GM23248 (cell line): ENCODE results near the gene SYCE1. TPM values are rescaled to one million over a fixed set of nuclear protein-coding genes. Genes with fewer than 3 reads are reported as not detected.

Experiments used
- DNase-seq: peaks from one replicate; pipeline ENCODE4 v3.0.0-alpha.2; 2015
- H2AFZ ChIP-seq: fragments of 200-600 bp; sonication (generic); 2 replicates; pipeline ENCODE4 v1.6.1; 2016; ENCODE audit warnings: antibody characterized with exemption
- H3F3A ChIP-seq: fragments of 200-600 bp; sonication (generic); 2 replicates; pipeline ENCODE4 v1.6.1; 2016; ENCODE audit warnings: mild to moderate bottlenecking, antibody characterized with exemption, mixed run types; ENCODE audit not compliant: insufficient read depth
- H3K27ac ChIP-seq: fragments of 200-600 bp; sonication (generic); 2 replicates; pipeline ENCODE4 v1.5.1; 2016; ENCODE audit warnings: mild to moderate bottlenecking
- H3K27me3 ChIP-seq: fragments of 200-600 bp; sonication (generic); replicated peaks from 2 replicates; pipeline ENCODE4 v1.6.1; 2016; ENCODE audit warnings: mild to moderate bottlenecking; ENCODE audit not compliant: insufficient read depth
- H3K36me3 ChIP-seq: fragments of 200-600 bp; sonication (generic); 2 replicates; pipeline ENCODE4 v1.6.1; 2016; ENCODE audit warnings: low read depth, mild to moderate bottlenecking
- H3K4me1 ChIP-seq: fragments of 200-600 bp; sonication (generic); 2 replicates; pipeline ENCODE4 v1.6.1; 2016; ENCODE audit warnings: mild to moderate bottlenecking; ENCODE audit not compliant: insufficient read depth
- H3K4me2 ChIP-seq: fragments of 200-600 bp; sonication (generic); one replicate; pipeline ENCODE4 v1.6.1; 2016; ENCODE audit warnings: mild to moderate bottlenecking; ENCODE audit not compliant: unreplicated experiment
- H3K4me3 ChIP-seq: fragments of 200-600 bp; sonication (generic); 2 replicates; pipeline ENCODE4 v1.5.1; 2016; ENCODE audit warnings: mild to moderate bottlenecking
- H3K79me2 ChIP-seq: fragments of 200-600 bp; sonication (generic); 2 replicates; pipeline ENCODE4 v1.6.1; 2016; ENCODE audit warnings: mild to moderate bottlenecking; ENCODE audit not compliant: insufficient read depth
- H3K9ac ChIP-seq: fragments of 200-600 bp; sonication (generic); 2 replicates; pipeline ENCODE4 v1.6.1; 2016; ENCODE audit warnings: mild to moderate bottlenecking
- H3K9me2 ChIP-seq: fragments of 200-600 bp; sonication (generic); 2 replicates; pipeline ENCODE4 v1.6.1; 2016; ENCODE audit warnings: mixed run types, mild to moderate bottlenecking, moderate library complexity; ENCODE audit not compliant: insufficient read depth
- H3K9me3 ChIP-seq: fragments of 200-600 bp; sonication (generic); one replicate; pipeline ENCODE4 v1.6.1; 2017; ENCODE audit warnings: low read depth
- H4K20me1 ChIP-seq: fragments of 200-600 bp; sonication (generic); 2 replicates; pipeline ENCODE4 v1.6.0; 2016; ENCODE audit not compliant: insufficient read depth
- EZH2 ChIP-seq: fragments of 200-600 bp; sonication (generic); IDR thresholded peaks from 2 replicates; pipeline ENCODE4 v1.6.1; 2018; ENCODE audit warnings: antibody characterized with exemption, mild to moderate bottlenecking; ENCODE audit not compliant: insufficient read depth, poor library complexity, severe bottlenecking
- EZH2phosphoT487 ChIP-seq: fragments of 200-600 bp; sonication (generic); IDR thresholded peaks from 2 replicates; pipeline ENCODE4 v1.6.1; 2018; ENCODE audit warnings: antibody characterized with exemption, moderate library complexity, mild to moderate bottlenecking, low read depth; ENCODE audit not compliant: insufficient read depth
- WGBS, 2 experiments: methylation state at CpG; one replicate each; pipeline ENCODE4 v1.1.6; 2015 to 2017; ENCODE audit warnings: low lambda C conversion rate in 2 of 2, low coverage in 1 of 2; ENCODE audit errors: missing lambda C conversion rate in 2 of 2; 5-methylcytosine and 5-hydroxymethylcytosine counted together
- in situ Hi-C: fragments of 300-500 bp; cut with MboI; formaldehyde crosslinking; loops from 2 replicates; pipeline ENCODE4 v1.15.0; 2020
- polyA plus RNA-seq: library from polyadenylated mRNA; unstranded; fragments of >200 nt; fragmentation: Nextera tagmentation; extraction: Ambion mirVana; gene quantifications from 2 replicates; pipeline ENCODE4 v1.2.1, GENCODE V29; 2016
- total RNA-seq: library from RNA; depleted of rRNA; stranded (reverse); fragments of >200 nt; shearing (Covaris generic); gene quantifications from 2 replicates; pipeline ENCODE4 v1.2.3, GENCODE V29; 2014; rRNA removed

Gene SYCE1
- total and polyA plus RNA-seq, 2 experiments from 2014 or later: not detected

DNA sequence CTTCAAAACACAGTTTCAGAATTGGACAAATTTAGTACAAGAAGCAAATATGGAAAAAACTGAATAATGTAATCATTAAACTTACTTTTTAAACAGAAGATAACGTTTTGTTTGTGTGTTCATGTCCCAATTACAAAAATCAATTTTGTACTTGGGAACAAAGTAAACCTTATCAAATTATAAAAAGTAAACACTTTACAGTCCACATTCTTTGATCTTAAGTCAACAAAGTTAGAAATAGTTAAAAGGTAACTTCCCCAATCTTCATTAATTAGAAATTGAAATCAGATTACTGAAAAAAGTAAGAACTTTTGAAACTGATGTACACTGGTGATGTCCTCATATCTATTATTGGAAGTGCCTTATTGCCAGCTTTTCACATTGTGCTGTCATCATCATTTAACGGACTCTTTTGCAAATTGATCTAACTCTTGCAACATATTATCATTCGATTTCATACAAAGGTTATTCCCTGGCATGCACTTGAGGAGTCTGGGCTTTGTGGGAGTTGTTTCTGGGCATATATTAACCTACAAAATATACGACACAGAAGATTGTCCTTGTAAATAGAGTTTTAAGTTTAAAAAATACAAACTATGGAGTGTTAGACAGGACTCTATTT, 53.4 kb downstream of the SYCE1 start:
- DNase-seq: no peak
- Histone ChIP-seq H3K9ac (no peak overlapping the region), H3K79me2 (no peaks in the 10 kb centered on the region), H2AFZ (no peak overlapping the region), H3F3A (no peaks in the 10 kb centered on the region), H3K9me2 (no peaks in the 10 kb centered on the region), H4K20me1 (no peaks in the 10 kb centered on the region), H3K27ac (no peak overlapping the region), H3K4me3 (no peak overlapping the region), H3K9me3 (no peaks in the 10 kb centered on the region), H3K4me1 (no peaks in the 10 kb centered on the region), H3K36me3 (no peaks in the 10 kb centered on the region), H3K4me2 (no peak overlapping the region), H3K27me3 (no peaks in the 10 kb centered on the region; the same call in 1 of the 2 replicates)
- no peak for TF ChIP-seq EZH2
- TF ChIP-seq EZH2phosphoT487: no peak
- WGBS, 2 experiments: 19 to 22% methylated on average over 4 of the region's 4 CpGs
- in situ Hi-C loops: no loop called here

DNA sequence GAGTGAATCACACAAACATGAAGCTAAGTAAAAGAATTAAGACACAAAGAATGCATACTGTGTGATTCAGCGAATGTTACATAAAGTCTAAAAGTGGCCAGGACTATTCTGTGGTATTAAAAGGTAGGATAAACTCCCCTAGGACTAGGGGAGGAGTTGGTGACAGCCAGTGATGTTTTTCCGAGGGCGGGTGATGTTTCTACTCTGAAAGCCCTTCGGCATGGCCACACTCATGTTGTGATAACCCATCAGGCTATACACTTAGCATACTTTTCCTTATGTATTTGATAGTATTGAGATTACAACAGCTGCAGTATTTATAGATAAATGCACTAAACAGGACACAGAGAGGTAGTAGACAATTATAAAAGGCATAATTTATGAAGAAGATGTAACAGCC, 54.0 kb downstream of the SYCE1 start:
- Histone ChIP-seq H3F3A (no peaks in the 10 kb centered on the region), H3K36me3 (no peaks in the 10 kb centered on the region), H3K4me2 (no peak overlapping the region), H3K27ac (no peak overlapping the region), H3K79me2 (no peaks in the 10 kb centered on the region), H3K4me1 (no peaks in the 10 kb centered on the region), H3K9me3 (no peaks in the 10 kb centered on the region), H3K9me2 (no peaks in the 10 kb centered on the region), H2AFZ (no peak overlapping the region), H3K4me3 (no peak overlapping the region), H3K27me3 (no peaks in the 10 kb centered on the region; the same call in 1 of the 2 replicates), H3K9ac (no peak overlapping the region), H4K20me1 (no peaks in the 10 kb centered on the region)
- in situ Hi-C loops: no loop called here
- 40 to 50% methylated on average over 4 of the region's 4 CpGs for WGBS, 2 experiments
- TF ChIP-seq EZH2 (no peak), EZH2phosphoT487 (no peak)
- DNase-seq: no peak

DNA sequence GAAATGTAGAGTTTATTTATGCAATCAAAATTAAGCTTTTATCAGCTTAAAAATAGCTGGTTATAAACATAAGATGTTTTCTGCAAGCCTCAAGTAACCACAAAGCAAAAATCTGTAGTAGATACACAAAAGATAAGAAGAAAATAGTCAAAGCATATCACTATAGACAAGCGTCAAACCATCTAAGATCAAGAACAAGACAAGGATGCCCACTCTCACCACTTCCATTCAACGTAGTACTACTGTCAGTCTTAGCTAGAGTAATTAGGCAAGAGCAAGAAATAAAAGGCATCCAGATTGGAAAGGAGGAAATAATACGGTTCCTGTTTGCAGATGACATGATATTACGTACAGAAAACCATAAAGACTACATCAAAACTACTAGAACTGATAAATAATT, 55.7 kb downstream of the SYCE1 start:
- DNase-seq: no peak
- no peak overlapping the region for H3K27ac ChIP-seq
- no peak overlapping the region for H2AFZ ChIP-seq
- no peaks in the 10 kb centered on the region for H4K20me1 ChIP-seq
- no peaks in the 10 kb centered on the region; the same call in 1 of the 2 replicates for H3K27me3 ChIP-seq
- no peaks in the 10 kb centered on the region for H3K4me1 ChIP-seq
- no peaks in the 10 kb centered on the region for H3K36me3 ChIP-seq
- no peak overlapping the region for H3K4me3 ChIP-seq
- H3K4me2 ChIP-seq: no peak overlapping the region
- H3K9me2 ChIP-seq: no peaks in the 10 kb centered on the region
- TF ChIP-seq EZH2 (no peak), EZH2phosphoT487 (no peak)
- H3K9me3 ChIP-seq: no peaks in the 10 kb centered on the region
- no peak overlapping the region for H3K9ac ChIP-seq
- in situ Hi-C loops: no loop called here
- no peaks in the 10 kb centered on the region for H3K79me2 ChIP-seq
- H3F3A ChIP-seq: no peaks in the 10 kb centered on the region
- WGBS, 2 experiments: 33 to 34% methylated on average over 4 of the region's 4 CpGs

Other genes starting within 250 kb of the SYCE1 start
- gene CALY, start 228.7 kb downstream of the SYCE1 start, total RNA-seq: 0.86 TPM in 1 of 2 replicates, not detected in the other
- gene CALY, start 228.7 kb downstream of the SYCE1 start, polyA plus RNA-seq: not detected in 2 replicates
- gene PRAP1, start 218.2 kb downstream of the SYCE1 start, total RNA-seq: not detected in 2 replicates
- not detected in 2 replicates for gene PRAP1, start 218.2 kb downstream of the SYCE1 start, polyA plus RNA-seq
- gene FUOM, start 207.6 kb downstream of the SYCE1 start, total RNA-seq: 19.5 and 24.5 TPM in 2 replicates
- gene FUOM, start 207.6 kb downstream of the SYCE1 start, polyA plus RNA-seq: 20.9 and 21.5 TPM in 2 replicates
- 76.1 and 82.2 TPM in 2 replicates for gene ECHS1, start 192.2 kb downstream of the SYCE1 start, total RNA-seq
- 147 and 150 TPM in 2 replicates for gene ECHS1, start 192.2 kb downstream of the SYCE1 start, polyA plus RNA-seq
- gene PAOX, start 186.3 kb downstream of the SYCE1 start, total RNA-seq: 4.1 and 5.8 TPM in 2 replicates
- gene PAOX, start 186.3 kb downstream of the SYCE1 start, polyA plus RNA-seq: 4.5 TPM in 2 replicates
- 22.8 and 26.1 TPM in 2 replicates for gene MTG1, start 171.4 kb downstream of the SYCE1 start, total RNA-seq
- gene MTG1, start 171.4 kb downstream of the SYCE1 start, polyA plus RNA-seq: 50.7 and 53.4 TPM in 2 replicates
- 0.22 and 0.76 TPM in 2 replicates for gene SPRN, start 141.0 kb downstream of the SYCE1 start, total RNA-seq
- gene SPRN, start 141.0 kb downstream of the SYCE1 start, polyA plus RNA-seq: 0.32 and 0.34 TPM in 2 replicates
- 0.65 and 2.1 TPM in 2 replicates for gene SCART1, start 111.6 kb downstream of the SYCE1 start, total RNA-seq
- gene SCART1, start 111.6 kb downstream of the SYCE1 start, polyA plus RNA-seq: 0.15 and 0.16 TPM in 2 replicates
- gene CYP2E1, start 38.2 kb downstream of the SYCE1 start, total RNA-seq: 15.4 TPM in 1 of 2 replicates, not detected in the other
- 0.31 and 0.79 TPM in 2 replicates for gene CYP2E1, start 38.2 kb downstream of the SYCE1 start, polyA plus RNA-seq
- gene FRG2B, start 61.2 kb upstream of the SYCE1 start, total RNA-seq: not detected in 2 replicates
- not detected in 2 replicates for gene FRG2B, start 61.2 kb upstream of the SYCE1 start, polyA plus RNA-seq